Endothelial cell of umbilical vein (primary cell): Measurements from ENCODE around the gene LRRK1.

Source experiments
- EZH2 ChIP-seq: IDR thresholded peaks from 2 replicates; pipeline ENCODE4 v1.6.1; 2012; ENCODE audit warnings: borderline replicate concordance, low read depth, mild to moderate bottlenecking, moderate library complexity, low read length, inconsistent platforms; ENCODE audit not compliant: severe bottlenecking
- JUN ChIP-seq: IDR thresholded peaks from 2 replicates; pipeline ENCODE4 v1.6.1; 2011; ENCODE audit warnings: borderline replicate concordance, low read depth; ENCODE audit not compliant: insufficient read length, insufficient read depth
- POLR2A ChIP-seq: IDR thresholded peaks from 2 replicates; pipeline ENCODE4 v1.6.1; 2012; ENCODE audit warnings: low read depth, mild to moderate bottlenecking, control low read depth, low read length
- POLR2AphosphoS5 ChIP-seq: IDR thresholded peaks from 2 replicates; pipeline ENCODE4 v1.6.1; 2012; ENCODE audit warnings: low read depth, mild to moderate bottlenecking, control low read depth, low read length, moderate library complexity; ENCODE audit not compliant: insufficient read depth
- TF ChIP-seq, protein P1 (sequence below), 2 donors: IDR thresholded peaks; 1 replicate in 1 of 2; 2 replicates in 1 of 2; pipeline ENCODE4 v1.5.1; 2011; ENCODE audit warnings: low read length in 2 of 2, mild to moderate bottlenecking in 2 of 2, moderate library complexity in 2 of 2, control low read depth in 1 of 2, inconsistent platforms in 1 of 2, low read depth in 1 of 2; ENCODE audit not compliant: insufficient read depth in 1 of 2; ENCODE audit errors: extremely low read depth in 1 of 2
- TF ChIP-seq, protein P2 (sequence below): IDR thresholded peaks from 2 replicates; pipeline ENCODE4 v1.6.1; 2011; ENCODE audit not compliant: insufficient read depth, insufficient read length

DNA sequence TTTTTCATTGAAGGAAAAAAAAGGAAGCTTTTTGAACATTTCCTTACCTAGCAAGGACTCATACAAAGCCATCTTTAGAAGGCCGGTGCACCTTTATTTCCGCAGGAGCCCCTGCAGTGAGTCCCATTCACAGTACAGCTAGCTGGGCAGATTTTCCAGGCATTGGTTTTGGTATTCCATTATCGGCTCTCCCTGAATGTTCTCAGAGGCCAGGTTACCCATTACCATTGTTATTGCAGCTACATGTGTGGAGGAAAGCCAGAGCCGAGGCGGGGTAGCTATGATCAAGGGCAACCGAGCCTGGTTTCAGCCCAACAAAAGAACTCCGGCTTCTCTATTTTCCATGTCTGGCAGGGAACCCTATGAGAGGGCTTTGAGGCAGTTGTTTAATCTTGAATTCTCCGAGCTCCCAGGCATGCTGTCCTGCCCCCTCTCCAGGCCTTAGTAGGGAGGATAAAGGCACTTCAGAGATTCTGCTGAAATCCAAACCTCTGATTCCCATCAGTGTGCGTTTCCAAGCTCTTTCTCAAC, 100.3 kb downstream of the LRRK1 start:
- TF ChIP-seq, protein P1, sequence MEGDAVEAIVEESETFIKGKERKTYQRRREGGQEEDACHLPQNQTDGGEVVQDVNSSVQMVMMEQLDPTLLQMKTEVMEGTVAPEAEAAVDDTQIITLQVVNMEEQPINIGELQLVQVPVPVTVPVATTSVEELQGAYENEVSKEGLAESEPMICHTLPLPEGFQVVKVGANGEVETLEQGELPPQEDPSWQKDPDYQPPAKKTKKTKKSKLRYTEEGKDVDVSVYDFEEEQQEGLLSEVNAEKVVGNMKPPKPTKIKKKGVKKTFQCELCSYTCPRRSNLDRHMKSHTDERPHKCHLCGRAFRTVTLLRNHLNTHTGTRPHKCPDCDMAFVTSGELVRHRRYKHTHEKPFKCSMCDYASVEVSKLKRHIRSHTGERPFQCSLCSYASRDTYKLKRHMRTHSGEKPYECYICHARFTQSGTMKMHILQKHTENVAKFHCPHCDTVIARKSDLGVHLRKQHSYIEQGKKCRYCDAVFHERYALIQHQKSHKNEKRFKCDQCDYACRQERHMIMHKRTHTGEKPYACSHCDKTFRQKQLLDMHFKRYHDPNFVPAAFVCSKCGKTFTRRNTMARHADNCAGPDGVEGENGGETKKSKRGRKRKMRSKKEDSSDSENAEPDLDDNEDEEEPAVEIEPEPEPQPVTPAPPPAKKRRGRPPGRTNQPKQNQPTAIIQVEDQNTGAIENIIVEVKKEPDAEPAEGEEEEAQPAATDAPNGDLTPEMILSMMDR (IDR thresholded peaks at IDR 0.05; ENCODE audit: extremely low read depth in 1 of 2, insufficient read depth in 1 of 2, low read depth in 1 of 2, low read length in 2 of 2) = no peak
- TF ChIP-seq POLR2A (no peak), JUN (no peak), EZH2 (no peak), POLR2AphosphoS5 (no peak)
- TF ChIP-seq, protein P2, sequence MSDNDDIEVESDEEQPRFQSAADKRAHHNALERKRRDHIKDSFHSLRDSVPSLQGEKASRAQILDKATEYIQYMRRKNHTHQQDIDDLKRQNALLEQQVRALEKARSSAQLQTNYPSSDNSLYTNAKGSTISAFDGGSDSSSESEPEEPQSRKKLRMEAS = no peak
